Epithelial cell of esophagus (primary cell): Measurements from ENCODE around the gene LCMT2.

Experiments
- DNase-seq: peaks from one replicate; pipeline ENCODE4 v3.0.0; 2010; ENCODE audit warnings: low read depth
- H3K4me3 ChIP-seq: 2 replicates; pipeline ENCODE4 v1.5.1; 2011; ENCODE audit warnings: mild to moderate bottlenecking, low read length, control low read depth
- CTCF ChIP-seq: IDR thresholded peaks from 2 replicates; pipeline ENCODE4 v1.5.1; 2011; ENCODE audit warnings: low read depth, mild to moderate bottlenecking, low read length, control low read depth, inconsistent platforms; ENCODE audit not compliant: insufficient read depth; ENCODE audit errors: missing control alignments

Gene LCMT2

GRCh38 chr15:43314171-43314570, 16.2 kb downstream of the LCMT2 start:
- DNase-seq: peak; percentile 19
- TF ChIP-seq CTCF: no peak
- H3K4me3 ChIP-seq: no peak overlapping the region

- no peak overlapping the region for H3K4me3 ChIP-seq
- DNase-seq: no peak
- no peak for TF ChIP-seq CTCF
Observed at GRCh38 chr15:43312378-43312777, 18.0 kb downstream of the LCMT2 start.

DNA sequence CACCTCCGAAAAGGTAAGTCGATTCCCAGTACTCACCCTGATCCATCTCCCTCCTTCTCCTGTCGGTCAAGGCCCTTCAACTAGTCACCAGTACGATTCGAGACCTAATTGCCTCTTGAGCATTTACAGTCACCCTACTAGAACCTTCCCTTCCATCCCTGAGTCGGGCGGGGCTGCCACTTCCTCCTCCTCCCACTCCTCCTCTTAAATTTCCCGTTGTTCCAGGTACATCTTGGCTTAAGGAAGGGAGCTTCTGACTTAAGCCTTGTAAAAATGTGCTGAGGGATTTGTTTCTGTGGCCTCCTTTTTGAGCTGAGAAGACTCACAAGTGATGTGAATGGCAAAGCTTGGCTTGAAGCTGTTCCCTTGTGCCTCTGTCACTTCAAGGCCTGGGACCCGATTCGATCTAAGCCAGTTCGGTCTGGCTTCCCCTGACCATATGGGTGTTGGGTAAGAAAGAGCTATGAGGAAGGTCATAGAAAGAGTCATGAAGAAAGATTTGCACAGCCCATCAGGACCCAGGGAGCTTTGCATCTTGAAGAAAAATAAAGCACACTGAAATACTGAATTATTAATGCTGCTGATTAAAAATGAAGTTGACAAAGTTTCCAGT, 28.1 kb downstream of the LCMT2 start, which contains the start of gene TGM7:
Gene TGM7, minus strand, starts transcription at position 51 of the 613 bp plus-strand sequence.
- H3K4me3 ChIP-seq: no peak within 1 kb of the TSS
- no peak for TF ChIP-seq CTCF
- no peak for DNase-seq

DNA sequence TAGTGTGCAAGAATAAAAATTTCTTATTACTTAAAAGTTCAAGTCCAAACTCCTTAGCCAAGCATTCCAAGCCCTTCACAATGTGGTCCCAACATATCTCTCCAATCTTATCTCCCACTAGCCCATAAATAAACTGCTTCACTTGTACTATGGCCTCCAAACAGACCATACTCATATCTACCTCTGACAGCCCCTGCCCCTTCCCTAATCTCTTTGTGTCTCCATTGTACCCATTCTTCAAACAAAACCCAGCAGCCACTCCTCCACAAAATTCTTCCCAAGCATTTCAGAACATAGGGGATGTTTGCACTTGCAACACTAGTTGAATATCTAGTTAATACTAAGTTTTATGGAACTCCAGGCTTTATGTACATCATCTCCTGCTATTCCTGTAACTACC, 30.5 kb downstream of the LCMT2 start:
- DNase-seq: no peak
- no peak for TF ChIP-seq CTCF

GRCh38 chr15:43299411-43299810, 31.0 kb downstream of the LCMT2 start:
- no peak overlapping the region for H3K4me3 ChIP-seq
- TF ChIP-seq CTCF: no peak
- no peak for DNase-seq

More for the DNA sequence above, 30.5 kb downstream of the LCMT2 start:
- no peak overlapping the region for H3K4me3 ChIP-seq

DNA sequence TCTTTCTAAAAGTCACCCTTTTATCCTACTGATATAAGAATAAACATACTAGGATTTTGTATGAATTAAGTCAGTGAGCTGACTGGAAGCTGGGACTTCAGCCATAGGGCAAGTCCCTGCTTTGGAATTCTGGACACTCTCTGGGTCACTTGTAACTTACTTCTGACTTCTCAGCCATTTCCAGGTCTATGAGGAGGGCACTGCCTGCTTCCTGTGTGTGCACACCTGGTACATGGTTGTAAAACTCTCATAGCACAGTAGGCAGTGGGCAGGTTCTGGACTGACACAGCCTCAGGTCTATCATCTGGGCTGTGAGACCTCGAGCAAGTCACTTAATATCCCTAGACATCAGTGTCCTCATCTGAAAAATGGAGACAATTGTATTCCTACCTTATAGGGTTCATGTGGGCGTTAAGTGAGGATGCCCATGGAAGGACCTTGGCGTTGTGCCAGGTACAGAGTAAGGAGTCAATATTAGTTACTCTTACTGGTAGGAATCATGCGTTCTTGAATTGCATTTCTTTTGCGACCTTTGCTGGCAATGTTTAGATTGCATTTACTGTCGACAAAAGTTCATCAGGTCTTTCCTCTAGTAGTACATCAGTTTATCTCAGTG, 36.2 kb downstream of the LCMT2 start:
- DNase-seq: no peak
- TF ChIP-seq CTCF: no peak
- no peak overlapping the region for H3K4me3 ChIP-seq

- TF ChIP-seq CTCF: no peak
- no peak overlapping the region for H3K4me3 ChIP-seq
- DNase-seq: no peak
Observed at GRCh38 chr15:43293432-43293831, 36.9 kb downstream of the LCMT2 start.
